Adrenal gland (tissue), 12 donors: ENCODE results near the gene JARID2. TPM values are rescaled to one million over a fixed set of nuclear protein-coding genes. Genes with fewer than 3 reads are reported as not detected.

Experiments used
- DNase-seq, 7 donors: peaks; one replicate each; pipeline ENCODE4 v3.0.0-alpha.2; 2019 to 2020
- H3K27ac ChIP-seq, 5 donors: fragments of 200-600 bp; sonication (generic) in 4 of 5; 1 replicate in 3 of 5; 2 replicates in 2 of 5; pipeline versions ENCODE4 v1.5.1 to v1.8.0; 2016 to 2020; ENCODE audit warnings: mild to moderate bottlenecking in 1 of 5
- H3K27me3 ChIP-seq: fragments of 200-600 bp; 2 replicates; pipeline ENCODE4 v1.8.0; 2021
- H3K36me3 ChIP-seq, 2 donors: fragments of 200-600 bp; replicated peaks in 1 of 2; 1 replicate in 1 of 2; 2 replicates in 1 of 2; pipeline versions ENCODE4 v1.5.1 to v1.8.0; 2018 to 2022
- H3K4me1 ChIP-seq, 2 donors: fragments of 200-600 bp; replicated peaks in 1 of 2; 1 replicate in 1 of 2; 2 replicates in 1 of 2; pipeline versions ENCODE4 v1.5.1 to v1.8.0; 2018 to 2021
- H3K4me3 ChIP-seq, 4 donors: fragments of 200-600 bp; sonication (generic) in 3 of 4; one replicate each; pipeline ENCODE4 v1.5.1; 2016 to 2018
- H3K9me3 ChIP-seq, 3 donors: fragments of 200-600 bp; sonication (generic) in 1 of 3; replicated peaks in 1 of 3; 1 replicate in 2 of 3; 2 replicates in 1 of 3; pipeline versions ENCODE4 v1.5.1 to v1.8.0; 2016 to 2021
- POLR2A ChIP-seq, 2 donors: fragments of 450-650 bp; IDR thresholded peaks; one replicate each; pipeline ENCODE4 v1.6.1; 2017; ENCODE audit warnings: antibody characterized with exemption in 2 of 2, mild to moderate bottlenecking in 2 of 2, moderate library complexity in 1 of 2
- WGBS, 4 donors: extraction: QIAGEN DNeasy Blood & Tissue Kit in 2 of 4; methylation state at CpG; one replicate each; pipeline versions ENCODE4 v1.1.5 to v1.1.7; 2013 to 2017; 5-methylcytosine and 5-hydroxymethylcytosine counted together
- intact Hi-C, 2 donors: fragments of 100-400 bp; cut with DNase I; formaldehyde crosslinking; loops; one replicate each; pipeline versions ENCODE4 v1.14.1 to v1.15.0; 2022 to 2023
- polyA plus RNA-seq, 3 donors: library from polyadenylated mRNA; stranded (reverse); fragments of 200-250 nt in 2 of 3; fragments of 350-450 nt in 1 of 3; fragmentation: Illumina TruSeq in 1 of 3; extraction: RNeasy Lipid Tissue Mini Kit (QIAGEN cat#74804) in 1 of 3; gene quantifications; one replicate each; pipeline ENCODE4 v1.2.3, GENCODE V29; 2013 to 2014
- total RNA-seq, 9 donors: library from RNA; depleted of rRNA in 4 of 9; stranded (reverse); fragments of >200 nt in 4 of 9; fragments of 120-200 nt in 1 of 9; fragmentation: NEBNext Ultra II Directional in 1 of 9; extraction: Animal tissue kit (Norgen Biotek cat#: 25700) in 1 of 9; gene quantifications; one replicate each; pipeline versions ENCODE4 v1.1.0 to v1.2.4, GENCODE V29; 2013 to 2023
- TF ChIP-seq, protein P1 (sequence below), 6 experiments: fragments of 450-650 bp in 4 of 6; fragments of 200-600 bp in 2 of 6; sonication (generic) in 1 of 6; IDR thresholded peaks; 1 replicate in 5 of 6; 2 replicates in 1 of 6; pipeline versions ENCODE4 v1.5.1 to v1.8.0; 2016 to 2021; ENCODE audit warnings: antibody characterized with exemption in 6 of 6, mild to moderate bottlenecking in 2 of 6, moderate library complexity in 1 of 6
- donor health status: healthy with polysubstance abuse.
- donor health status: Bipolar disorder and iron deficiency.
- donor health status: DM: yes; HTN: yes; CAD: no.
- donor health status: DM: no; HTN: no; CAD: no.
- donor health status: DM: no; HTN: no; CAD: no.
- donor health status: DM: yes; HTN: yes; CAD: no.

The JARID2 gene
- total and polyA plus RNA-seq, 12 donors, result 3.0 to 13.6 (median 8.2) TPM

DNA sequence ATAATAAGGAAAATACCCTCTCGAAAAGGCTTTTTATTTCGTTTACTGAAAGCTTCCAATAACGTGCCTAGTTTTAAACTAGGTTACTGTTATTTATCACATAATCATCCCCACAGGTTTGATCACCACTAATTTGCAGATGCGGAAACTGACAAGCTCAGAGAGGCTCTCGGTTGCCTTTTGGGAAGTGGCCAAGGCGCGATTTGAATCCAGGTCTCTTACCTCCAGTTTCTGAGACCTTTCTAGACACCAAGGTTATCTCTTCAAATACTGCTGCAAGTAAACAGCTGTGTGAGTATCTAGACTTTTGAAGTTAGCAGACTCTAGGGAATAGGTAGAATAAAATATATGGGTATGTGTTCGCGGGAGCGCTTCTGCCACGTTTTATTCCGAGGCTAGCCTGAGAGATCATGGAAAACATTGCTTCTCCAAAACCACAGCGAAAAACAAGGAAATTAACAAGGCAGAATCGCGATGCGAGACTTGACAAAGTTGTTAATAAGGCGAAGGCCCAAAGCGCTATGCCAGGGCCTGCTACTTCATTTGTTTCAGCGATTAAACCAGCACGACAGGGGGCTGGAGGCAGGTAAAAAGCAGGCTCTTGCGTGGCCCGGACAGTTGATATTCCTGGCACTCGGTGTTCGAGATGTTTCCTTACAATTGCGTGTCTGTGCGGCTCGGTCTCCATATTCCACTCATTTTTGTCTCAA lies 1.8 kb upstream of the JARID2 start:
- peaks cover 0 to 21% of the 10 kb centered on the region in 2 donors for H3K4me1 ChIP-seq
- no peak for TF ChIP-seq POLR2A (IDR thresholded peaks at IDR 0.05)
- TF ChIP-seq, protein P1, sequence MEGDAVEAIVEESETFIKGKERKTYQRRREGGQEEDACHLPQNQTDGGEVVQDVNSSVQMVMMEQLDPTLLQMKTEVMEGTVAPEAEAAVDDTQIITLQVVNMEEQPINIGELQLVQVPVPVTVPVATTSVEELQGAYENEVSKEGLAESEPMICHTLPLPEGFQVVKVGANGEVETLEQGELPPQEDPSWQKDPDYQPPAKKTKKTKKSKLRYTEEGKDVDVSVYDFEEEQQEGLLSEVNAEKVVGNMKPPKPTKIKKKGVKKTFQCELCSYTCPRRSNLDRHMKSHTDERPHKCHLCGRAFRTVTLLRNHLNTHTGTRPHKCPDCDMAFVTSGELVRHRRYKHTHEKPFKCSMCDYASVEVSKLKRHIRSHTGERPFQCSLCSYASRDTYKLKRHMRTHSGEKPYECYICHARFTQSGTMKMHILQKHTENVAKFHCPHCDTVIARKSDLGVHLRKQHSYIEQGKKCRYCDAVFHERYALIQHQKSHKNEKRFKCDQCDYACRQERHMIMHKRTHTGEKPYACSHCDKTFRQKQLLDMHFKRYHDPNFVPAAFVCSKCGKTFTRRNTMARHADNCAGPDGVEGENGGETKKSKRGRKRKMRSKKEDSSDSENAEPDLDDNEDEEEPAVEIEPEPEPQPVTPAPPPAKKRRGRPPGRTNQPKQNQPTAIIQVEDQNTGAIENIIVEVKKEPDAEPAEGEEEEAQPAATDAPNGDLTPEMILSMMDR (IDR thresholded peaks at IDR 0.05), result no peak
- no peaks in the 10 kb centered on the region for H3K36me3 ChIP-seq
- no peaks in the 10 kb centered on the region for H3K9me3 ChIP-seq
- no peaks in the 10 kb centered on the region for H3K27me3 ChIP-seq
- intact Hi-C loops, result no loop called here
- peak overlapping the region in 1 of 4 donors; percentile 79 for H3K4me3 ChIP-seq
- H3K27ac ChIP-seq, result peak overlapping the region in 2 of 5 donors; percentile 97 to 98
- peak in 1 of 7 donors; percentile 60 for DNase-seq
- 72 to 77% (median 74%) methylated on average over 27 of the region's 27 CpGs for WGBS, 4 donors

DNA sequence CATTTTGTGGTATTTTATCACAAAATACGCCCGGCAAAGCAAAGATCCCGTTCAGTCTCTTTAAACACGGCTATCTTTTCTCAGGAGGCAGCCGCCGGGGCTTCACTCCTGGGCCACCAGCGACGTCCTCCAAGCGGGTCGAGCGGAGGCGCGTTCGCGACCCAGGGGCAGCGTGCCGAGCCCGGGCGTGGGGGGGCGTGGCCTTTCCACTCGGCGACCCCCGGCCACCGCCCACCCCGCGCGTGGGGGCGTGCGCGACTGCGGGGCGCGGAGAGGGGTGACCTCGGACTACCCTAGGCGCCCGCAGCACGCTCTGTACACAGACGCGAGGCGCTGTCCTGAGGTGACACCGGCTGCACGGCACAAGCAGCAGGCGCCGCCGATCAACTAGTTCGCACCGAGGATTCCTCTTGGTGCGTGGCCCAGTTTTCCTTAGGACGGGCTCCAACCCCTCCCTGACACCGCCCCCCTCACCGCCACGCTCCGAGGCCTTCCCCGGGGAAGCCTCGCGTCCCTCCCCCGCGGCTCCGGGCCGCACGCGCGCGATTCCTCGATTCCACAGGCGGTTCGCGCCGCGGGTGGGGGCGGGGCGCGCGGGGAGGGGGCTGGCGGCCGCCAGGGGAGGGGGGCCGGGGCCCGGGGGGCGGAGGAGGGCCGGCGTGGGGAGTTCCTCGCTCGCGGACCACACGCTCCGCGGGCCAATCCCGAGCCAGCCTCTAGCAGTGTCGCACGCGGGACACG lies 1.1 kb upstream of the JARID2 start:
- 1% methylated on average over 15 to 87 of the region's 92 CpGs for WGBS, 4 donors
- DNase-seq, result peak in 6 of 7 donors; percentile 77 to 91 (median 84)
- Histone ChIP-seq H3K27ac (peak overlapping the region in 4 of 5 donors; percentile 86 to 98 (median 94)), H3K27me3 (no peaks in the 10 kb centered on the region), H3K36me3 (no peaks in the 10 kb centered on the region), H3K4me1 (peaks cover 0 to 28% of the 10 kb centered on the region in 2 donors), H3K4me3 (peak overlapping the region in 3 of 4 donors; percentile 11 to 97 (median 79)), H3K9me3 (no peaks in the 10 kb centered on the region)
- TF ChIP-seq, protein P1 (IDR thresholded peaks at IDR 0.05), result peak in 1 of 6 experiments; percentile 6
- peak in 1 of 2 donors; percentile 35 for TF ChIP-seq POLR2A (IDR thresholded peaks at IDR 0.05)
- intact Hi-C loops, result no loop called here

DNA sequence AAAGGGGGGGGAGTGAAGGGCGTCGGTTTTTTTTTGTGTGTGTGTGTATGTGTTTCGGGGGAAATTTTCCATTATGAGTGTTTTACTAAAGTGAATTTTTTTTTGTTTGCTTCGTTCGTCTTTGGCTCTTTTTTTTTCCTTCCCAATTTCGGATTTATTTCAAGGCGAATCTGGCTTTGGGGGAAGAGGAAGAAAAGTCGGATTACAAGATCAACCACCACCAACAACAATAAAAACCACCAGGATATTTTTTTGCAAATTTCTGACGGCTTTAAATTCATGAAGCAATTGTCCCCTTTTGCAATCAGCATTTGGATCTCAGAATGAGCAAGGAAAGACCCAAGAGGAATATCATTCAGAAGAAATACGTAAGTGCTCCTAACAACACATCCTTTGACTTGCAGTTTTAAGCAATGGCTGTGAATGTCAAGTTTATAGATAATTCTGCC lies 372 bp downstream of the JARID2 start:
- Histone ChIP-seq H3K4me1 (peaks cover 0 to 33% of the 10 kb centered on the region in 2 donors), H3K36me3 (no peaks in the 10 kb centered on the region), H3K9me3 (no peaks in the 10 kb centered on the region), H3K27ac (peak overlapping the region; percentile 85 to 98 (median 91)), H3K4me3 (peak overlapping the region; percentile 29 to 97 (median 75)), H3K27me3 (no peaks in the 10 kb centered on the region)
- no peak for DNase-seq
- WGBS, 4 donors, result 0 to 1% (median 1%) methylated on average over 10 of the region's 10 CpGs
- no peak for TF ChIP-seq POLR2A (IDR thresholded peaks at IDR 0.05)
- TF ChIP-seq, protein P1 (IDR thresholded peaks at IDR 0.05), result no peak
- intact Hi-C loops, result no loop called here
